GM18867 (cell line): ENCODE results near the gene MMP12.
A peak's percentile ranks its signal among the peaks of the same experiment; 100 is the strongest.
"Not testable (repeated sequence)": the region's sequence is repeated elsewhere in the genome, so short reads cannot be mapped to it uniquely, and the experiment has no call there.

ENCODE experiments used
- ATAC-seq: cut with Tn5 transposase; IDR thresholded peaks from one replicate; pipeline ENCODE4 v1.9.1; 2021; ENCODE audit warnings: mild to moderate bottlenecking, moderate library complexity; ENCODE audit not compliant: unreplicated experiment

MMP12 gene

GRCh38 chr11:102874852-102875251 lies at the start of gene MMP12:
MMP12 (minus strand) TSS chr11:102874982; CDS start chr11:102874937, 45 bp downstream.
- ATAC-seq = no peak

- ATAC-seq = no peak
These were observed 46.9 kb upstream of the MMP12 start for GRCh38 chr11:102921587-102922220.

- ATAC-seq = peak; percentile 87
These were observed 45.4 kb upstream of the MMP12 start for GRCh38 chr11:102920118-102920684.

- ATAC-seq = no peak
These were observed 40.2 kb upstream of the MMP12 start for GRCh38 chr11:102915044-102915375.

GRCh38 chr11:102914238-102915043 lies 39.7 kb upstream of the MMP12 start:
- ATAC-seq = peak; percentile 57

- ATAC-seq = no peak
These were observed 37.7 kb upstream of the MMP12 start for GRCh38 chr11:102912482-102912830.

GRCh38 chr11:102911758-102912481 lies 37.1 kb upstream of the MMP12 start:
- ATAC-seq = no peak

GRCh38 chr11:102905848-102906247 lies 31.1 kb upstream of the MMP12 start:
- not testable (repeated sequence) for ATAC-seq

- ATAC-seq = not testable (repeated sequence)
These were observed 29.1 kb upstream of the MMP12 start for GRCh38 chr11:102903895-102904294.

GRCh38 chr11:102900346-102900745 lies 25.6 kb upstream of the MMP12 start:
- ATAC-seq = no peak

GRCh38 chr11:102891736-102892135 lies 17.0 kb upstream of the MMP12 start:
- no peak for ATAC-seq

GRCh38 chr11:102886999-102887398 lies 12.2 kb upstream of the MMP12 start:
- no peak for ATAC-seq

GRCh38 chr11:102883141-102883540 lies 8.4 kb upstream of the MMP12 start:
- ATAC-seq = peak; percentile 27

- peak; percentile 52 for ATAC-seq
These were observed 7.7 kb upstream of the MMP12 start for GRCh38 chr11:102882389-102883024.

- no peak for ATAC-seq
These were observed 5.0 kb upstream of the MMP12 start for GRCh38 chr11:102879801-102880200.

- no peak for ATAC-seq
These were observed 3.8 kb upstream of the MMP12 start for GRCh38 chr11:102878595-102878994.

- not testable (repeated sequence) for ATAC-seq
These were observed 5.3 kb downstream of the MMP12 start for GRCh38 chr11:102869354-102869964.

GRCh38 chr11:102868339-102868738 lies 6.4 kb downstream of the MMP12 start:
- ATAC-seq = no peak

- ATAC-seq = no peak
These were observed 10.1 kb downstream of the MMP12 start for GRCh38 chr11:102864724-102865123.

GRCh38 chr11:102853956-102854355 lies 20.8 kb downstream of the MMP12 start:
- no peak for ATAC-seq

- no peak for ATAC-seq
These were observed 21.7 kb downstream of the MMP12 start for GRCh38 chr11:102853055-102853454.
